Left lobe of liver (tissue), 2 donors: ENCODE measurements around the gene INPP5A. TPM values are rescaled to one million over a fixed set of nuclear protein-coding genes. Genes with fewer than 3 reads are reported as not detected.
"Not testable (repeated sequence)": the region's sequence is repeated elsewhere in the genome, so short reads cannot be mapped to it uniquely, and the experiment has no call there.

Experiments used
- ATAC-seq: fragments of 200-7000 bp; cut with Tn5 transposase; one replicate; pipeline ENCODE4 v1.9.1; 2020; ENCODE audit warnings: mild to moderate bottlenecking, moderate library complexity
- DNase-seq: peaks from one replicate; pipeline ENCODE4 v3.0.0-alpha.2; 2020; ENCODE audit warnings: low spot score
- total RNA-seq: library from RNA; stranded (reverse); gene quantifications from one replicate; pipeline ENCODE4 v1.2.1, GENCODE V29; 2021
- donor health status: DM: no; HTN: no; CAD: no; lungs with moderate emphysema.
- donor health status: DM: no; HTN: yes; CAD: no.

INPP5A gene
- total RNA-seq, 1 donor from 2014 or later: 18.3 TPM

DNA sequence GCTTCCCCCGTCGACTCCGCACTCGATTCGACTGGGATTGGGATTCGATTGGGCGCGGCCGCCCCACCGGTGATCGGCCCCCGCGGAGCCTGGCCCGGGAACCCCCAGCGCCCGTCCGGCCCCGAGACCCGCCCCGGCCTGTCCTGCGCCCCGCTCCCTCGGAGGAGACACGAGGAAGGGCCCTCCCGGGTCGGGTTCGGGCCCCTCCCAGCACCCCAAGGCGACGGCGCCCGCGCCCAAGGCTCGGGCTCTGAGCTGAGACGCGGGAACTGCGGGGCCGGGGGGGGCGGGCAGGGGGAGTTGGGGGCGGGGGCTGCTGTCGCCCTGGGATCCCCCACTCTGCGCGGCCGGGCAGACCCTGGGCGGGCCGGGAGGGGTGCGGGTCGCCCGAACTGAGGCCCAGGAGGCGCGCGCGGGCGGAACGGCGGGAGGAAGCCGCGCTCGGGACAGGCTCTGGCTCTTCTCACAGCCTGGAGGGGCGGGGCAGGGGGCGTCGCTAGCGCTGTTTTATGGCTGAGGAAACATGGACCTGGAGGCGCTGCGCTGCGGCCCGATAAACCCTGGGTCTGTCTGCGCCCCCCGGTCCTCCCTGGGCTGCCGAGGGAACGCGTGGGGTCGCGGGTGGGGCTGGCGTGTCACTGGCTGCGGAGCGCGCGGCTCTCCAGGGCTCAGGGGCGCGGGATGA is 250.1 kb downstream of the INPP5A start:
- DNase-seq (no peak), ATAC-seq (peak; percentile 12)

DNA sequence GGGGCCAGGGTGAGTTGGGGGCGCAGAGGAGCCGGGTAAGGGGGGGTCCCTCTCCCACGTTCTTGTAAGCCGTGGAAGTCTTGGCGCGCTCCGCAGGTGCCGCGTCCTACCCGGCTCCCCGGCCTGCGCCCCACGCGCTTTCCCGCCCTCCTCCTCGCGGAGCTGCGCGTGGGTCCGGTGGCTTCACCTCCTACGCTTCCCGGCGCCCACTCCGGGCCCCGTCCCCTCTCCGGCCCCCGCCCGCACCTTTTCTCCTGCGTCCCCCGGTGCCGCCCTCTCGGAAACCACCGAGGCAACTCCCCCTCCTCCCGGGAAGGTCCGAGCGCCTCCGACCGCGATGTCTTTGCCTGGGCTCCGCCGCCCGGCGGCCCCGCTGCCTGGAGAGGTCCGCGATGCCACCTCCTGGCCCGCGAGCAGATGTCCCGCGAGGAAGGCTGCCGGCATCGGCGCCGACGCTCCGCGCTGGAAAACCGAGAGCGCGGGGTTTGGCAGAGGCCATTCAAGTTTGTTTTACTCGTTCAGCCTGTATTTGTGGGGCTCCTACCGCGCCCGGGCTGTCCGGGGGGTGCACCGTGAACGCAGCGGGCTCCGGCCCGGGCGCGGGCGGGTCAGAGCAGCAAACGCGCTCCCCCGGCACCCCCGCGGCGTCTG is 250.7 kb downstream of the INPP5A start:
- ATAC-seq (peak; percentile 64), DNase-seq (no peak)

DNA sequence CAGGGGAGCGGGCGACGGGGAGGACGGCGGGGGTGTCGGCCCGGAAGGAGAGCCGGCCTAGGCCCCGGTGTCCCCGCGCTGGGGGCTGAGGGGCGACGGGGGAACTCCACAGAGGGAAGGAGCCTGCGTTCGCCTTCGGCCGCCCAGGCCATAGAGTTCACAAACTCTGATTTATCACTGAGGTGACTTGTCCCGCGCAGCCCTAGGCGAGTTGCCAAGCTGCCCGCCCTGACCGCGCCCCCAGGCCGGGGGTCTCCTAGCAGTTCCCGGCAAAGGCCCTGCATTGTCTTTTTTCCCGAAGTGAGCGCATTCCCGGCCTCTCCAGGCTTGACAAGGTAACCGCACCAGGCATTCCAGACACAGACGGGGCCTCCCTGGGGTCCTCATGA is 251.2 kb downstream of the INPP5A start:
- ATAC-seq (no peak), DNase-seq (no peak)

DNA sequence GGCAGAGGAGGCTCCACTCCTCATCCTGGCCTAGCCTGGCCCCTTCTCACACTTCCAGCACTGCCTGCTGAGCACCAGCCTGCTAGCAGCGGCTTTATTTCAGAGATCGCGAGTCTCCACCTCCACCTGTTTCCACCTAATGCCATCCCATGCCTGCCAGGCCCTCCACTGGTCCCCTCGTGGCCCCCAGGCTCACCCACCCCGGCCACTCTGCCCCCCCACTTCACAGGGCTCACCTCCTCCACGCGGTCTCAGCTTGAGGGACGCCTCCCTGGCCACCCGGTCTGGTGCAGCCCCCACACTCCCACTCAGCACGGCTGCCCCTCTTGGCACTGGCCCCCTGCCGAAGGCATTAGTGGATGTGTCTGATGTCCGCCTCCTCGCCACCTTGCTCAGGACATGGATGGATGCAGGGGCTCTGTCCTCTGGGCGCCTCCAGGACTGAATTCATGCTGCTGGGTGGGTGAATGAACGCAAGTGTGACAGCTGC is 252.1 kb downstream of the INPP5A start:
- ATAC-seq (no peak), DNase-seq (no peak)

DNA sequence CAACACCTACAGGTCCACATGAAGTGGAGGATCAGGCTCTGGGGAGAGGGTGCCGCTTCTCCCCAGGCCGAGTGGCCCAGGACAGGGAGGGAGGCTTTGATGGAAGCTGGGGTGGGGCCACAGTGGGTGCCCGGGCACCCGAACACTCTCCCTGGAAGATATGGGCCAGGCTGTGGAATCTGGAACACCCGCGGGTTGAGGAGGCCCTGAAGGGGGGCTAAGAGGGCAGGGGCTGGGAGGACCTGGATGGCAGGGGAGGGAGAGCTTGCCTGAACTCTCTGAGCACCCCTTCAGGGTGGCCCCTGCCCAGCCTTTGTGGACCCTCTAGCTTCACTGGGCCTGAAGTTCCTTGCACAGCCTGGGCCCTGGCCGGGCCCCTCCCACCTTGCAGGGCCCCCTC is 252.9 kb downstream of the INPP5A start:
- ATAC-seq (no peak), DNase-seq (no peak)

DNA sequence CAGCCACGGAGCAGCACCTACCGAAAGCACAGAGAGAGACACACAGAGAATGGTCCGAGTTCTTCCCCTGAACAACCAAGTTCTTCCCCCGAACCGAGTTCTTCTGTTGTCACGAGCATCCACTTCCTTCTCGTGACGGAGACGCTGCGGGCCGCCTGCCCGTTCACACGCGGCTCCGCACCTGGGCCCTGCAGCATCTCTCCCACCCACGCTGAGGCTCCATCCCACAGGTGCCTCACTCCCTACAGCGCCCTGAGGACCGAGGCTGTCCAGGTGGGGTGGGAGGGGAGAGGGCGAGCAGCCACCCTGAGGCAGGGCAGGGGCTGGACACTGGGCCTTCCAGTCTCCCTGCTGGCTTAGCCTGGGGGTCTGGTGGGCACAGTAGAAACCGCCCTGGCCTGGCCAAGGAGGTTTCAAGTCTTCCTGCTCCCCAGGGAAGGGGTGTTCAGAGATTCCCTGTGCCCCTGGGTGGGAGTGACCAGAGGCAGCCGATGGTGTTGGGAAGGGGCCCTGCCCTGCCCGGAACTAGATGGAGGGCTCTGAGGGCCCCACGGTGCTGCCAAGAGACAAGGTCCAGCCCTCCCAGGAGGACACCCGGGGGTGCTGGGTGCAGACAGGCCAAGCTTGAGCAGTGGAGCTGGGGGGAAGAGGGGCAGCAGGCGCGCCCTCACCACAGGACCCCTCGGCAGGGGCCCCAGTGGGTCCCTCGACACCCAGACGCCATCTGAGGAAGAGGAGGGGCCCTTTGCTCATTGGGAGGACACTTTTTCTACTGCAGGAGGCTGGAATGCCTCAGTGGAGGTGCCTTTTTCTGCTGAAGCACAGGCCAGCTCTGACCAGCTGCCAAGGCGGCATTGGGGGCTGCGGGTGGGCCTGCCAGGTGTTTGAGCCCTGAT is 253.6 kb downstream of the INPP5A start:
- DNase-seq (no peak), ATAC-seq (no peak)

DNA sequence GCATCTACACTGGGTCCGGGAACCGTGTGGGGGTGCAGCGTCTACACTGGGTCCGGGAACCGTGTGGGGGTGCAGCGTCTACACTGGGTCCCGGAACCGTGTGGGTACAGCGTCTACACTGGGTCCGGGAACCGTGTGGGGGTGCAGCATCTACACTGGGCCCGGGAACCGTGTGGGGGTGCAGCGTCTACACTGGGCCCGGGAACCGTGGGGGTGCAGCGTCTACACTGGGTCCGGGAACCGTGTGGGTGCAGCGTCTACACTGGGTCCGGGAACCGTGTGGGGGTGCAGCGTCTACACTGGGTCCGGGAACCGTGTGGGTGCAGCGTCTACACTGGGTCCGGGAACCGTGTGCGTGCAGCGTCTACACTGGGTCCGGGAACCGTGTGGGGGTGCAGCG is 254.5 kb downstream of the INPP5A start:
- DNase-seq, ATAC-seq: not testable (repeated sequence)

DNA sequence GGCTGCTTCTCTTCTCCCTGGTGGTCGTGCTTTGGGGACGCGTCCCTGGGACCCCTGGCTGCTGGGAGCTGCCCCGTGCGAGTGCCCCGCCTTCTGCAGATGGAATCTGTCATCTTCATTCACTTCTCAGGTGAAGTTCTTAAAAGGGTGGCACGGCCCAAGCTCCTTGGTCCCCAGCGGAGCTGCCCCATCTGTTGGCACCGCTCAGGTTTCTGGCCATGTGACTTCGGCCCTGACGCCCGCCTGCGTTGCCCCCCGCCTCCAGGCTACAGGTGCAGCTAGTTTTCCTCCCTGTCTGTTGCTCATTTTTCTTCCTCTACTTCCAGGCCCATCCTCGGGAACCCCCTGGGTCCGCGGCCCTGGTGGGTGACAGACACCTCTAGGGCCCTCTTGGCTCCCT is 255.2 kb downstream of the INPP5A start:
- ATAC-seq (no peak), DNase-seq (no peak)

DNA sequence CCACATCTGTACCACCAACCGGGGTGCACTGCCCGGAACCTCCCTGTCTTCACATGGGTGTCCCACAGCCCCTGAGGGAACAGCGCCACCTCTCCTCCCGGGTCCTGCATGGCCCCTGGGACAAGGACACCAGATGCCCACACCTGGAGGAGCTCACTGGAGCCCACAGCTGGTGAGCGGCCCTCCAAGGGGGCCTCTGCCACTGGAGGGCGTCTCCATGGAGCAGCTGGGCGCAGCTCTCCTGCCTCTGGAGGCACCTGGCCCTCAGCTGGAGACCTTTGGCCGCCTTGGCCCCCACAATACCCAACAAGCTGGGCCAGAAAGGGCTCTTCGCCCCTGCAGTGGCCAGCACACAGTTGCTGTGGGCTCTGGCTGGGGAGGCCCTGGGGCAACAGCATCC is 255.6 kb downstream of the INPP5A start:
- ATAC-seq: no peak
- DNase-seq: no peak

DNA sequence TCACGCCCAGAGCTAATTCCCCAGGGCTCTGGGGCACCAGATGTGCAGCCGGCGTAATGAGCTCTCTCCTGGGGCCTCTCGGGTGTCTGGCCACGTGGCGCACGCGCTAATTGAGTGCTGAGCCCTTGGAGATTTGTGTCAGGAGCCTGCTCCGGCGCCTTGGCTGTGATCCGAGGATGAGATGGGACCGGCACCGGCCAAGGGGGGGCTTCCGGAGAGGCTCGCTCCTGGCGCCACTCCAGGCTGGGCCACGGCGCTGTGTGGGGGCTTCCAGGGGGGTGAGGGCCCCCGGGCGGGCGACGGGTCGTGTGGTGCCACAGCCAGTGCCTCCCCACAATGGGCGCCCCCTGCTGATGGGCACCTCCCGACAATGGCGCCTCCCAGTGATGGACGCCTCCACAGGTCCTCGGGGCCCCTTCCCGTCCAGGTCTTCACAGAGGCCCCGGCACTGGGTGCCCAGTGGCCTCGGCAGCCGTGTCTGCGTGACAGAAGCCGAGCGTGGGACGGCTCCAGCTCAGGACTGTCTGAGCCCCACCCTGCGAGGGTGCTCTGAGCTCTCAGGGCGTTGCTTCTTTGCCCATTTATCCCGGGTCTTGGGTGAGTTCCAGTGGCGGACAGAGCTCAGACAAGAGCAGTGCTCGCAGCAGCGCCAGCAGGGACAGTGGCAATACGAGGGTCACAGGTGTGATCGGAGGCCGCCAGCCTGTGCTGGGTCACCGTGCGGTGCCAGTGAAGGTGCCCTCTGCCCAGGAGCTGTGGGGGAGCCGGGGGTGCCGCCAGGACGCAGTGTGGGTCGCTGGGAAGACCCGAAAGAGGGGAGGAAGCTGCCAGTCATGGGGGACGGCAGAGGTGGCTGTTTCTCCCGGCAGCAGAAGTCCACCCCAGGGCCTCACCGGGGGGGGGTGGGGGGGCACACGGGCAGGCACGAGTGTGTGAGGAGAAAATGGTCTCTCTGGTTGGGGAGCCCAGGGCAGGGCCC is 256.6 kb downstream of the INPP5A start:
- DNase-seq: no peak

DNA sequence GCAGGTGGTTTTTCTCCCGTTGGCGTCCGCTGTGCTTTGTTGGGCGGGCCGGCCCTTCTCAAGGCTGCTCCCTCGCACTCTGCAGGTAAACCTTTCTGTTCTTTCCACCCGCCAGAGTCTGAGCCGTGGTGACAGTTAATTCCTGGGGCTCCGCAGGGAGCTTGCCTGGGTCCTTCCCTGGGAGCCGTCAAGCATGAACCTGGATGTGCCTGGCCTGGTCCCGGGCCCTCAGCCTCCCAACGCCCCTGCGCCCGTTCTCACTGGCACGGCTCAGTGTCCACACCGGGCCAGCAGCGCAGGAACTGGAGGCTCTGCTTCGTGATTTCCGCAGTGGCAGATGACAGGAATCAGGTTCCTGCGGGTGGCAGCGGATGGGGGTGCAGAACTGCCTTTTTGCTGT is 259.3 kb downstream of the INPP5A start:
- ATAC-seq (no peak), DNase-seq (no peak)

More for the DNA sequence above, 256.6 kb downstream of the INPP5A start:
- no peak for ATAC-seq

DNA sequence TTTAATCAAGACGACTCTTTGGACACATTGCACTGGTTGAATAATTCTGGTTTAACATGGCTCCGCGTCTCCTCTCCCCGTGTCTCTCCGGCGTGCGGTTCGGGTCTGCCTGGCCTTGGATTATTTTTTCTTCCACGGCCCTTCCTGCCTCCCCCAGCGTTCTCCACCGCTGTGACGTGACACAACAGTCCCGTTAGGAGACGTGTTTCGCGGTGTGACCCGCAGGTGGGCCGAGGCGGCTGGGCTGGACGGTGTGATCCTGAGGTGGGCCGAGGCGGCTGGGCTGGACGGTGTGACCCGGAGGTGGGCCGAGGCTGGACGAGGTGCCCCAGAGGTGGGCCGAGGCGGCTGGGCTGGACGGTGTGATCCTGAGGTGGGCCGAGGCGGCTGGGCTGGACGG is 260.4 kb downstream of the INPP5A start:
- not testable (repeated sequence) for DNase-seq, ATAC-seq

DNA sequence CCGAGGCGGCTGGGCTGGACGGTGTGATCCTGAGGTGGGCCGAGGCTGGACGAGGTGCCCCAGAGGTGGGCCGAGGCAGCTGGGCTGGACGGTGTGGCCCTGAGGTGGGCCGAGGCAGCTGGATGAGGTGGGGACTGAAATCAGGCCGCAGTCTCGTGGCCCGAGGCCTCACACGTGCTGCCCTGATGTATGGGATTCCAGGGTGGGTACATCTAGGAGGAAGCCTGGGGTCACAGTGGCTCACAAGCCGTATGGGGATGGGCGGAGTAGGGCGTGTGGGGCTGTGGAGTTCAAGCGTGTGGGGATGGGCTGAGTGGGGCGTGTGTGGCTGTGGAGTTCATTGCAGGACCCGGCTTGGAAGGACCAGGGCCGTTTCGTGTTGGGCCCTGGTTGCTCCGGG is 260.8 kb downstream of the INPP5A start:
- ATAC-seq: no peak
- DNase-seq: no peak

DNA sequence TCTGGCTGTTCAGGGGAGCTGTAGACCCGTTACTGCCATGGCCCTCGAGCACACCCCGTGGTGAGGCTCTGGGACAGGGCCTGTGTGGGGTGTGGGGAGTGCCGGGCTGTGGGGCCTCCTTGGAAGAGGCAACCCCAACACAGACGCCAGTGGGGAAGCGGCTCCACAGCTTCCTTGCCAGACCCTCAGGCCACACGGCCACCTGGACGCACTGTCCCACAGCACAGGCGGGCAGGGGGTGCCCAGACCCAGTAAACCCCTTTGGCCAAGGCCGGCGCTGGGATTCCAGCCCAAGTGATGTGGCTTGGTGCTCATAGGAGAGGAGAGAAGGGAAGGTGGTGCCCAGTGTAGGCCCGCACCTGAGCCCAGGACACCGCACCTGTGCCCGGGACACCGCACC is 261.3 kb downstream of the INPP5A start:
- ATAC-seq: no peak
- no peak for DNase-seq

DNA sequence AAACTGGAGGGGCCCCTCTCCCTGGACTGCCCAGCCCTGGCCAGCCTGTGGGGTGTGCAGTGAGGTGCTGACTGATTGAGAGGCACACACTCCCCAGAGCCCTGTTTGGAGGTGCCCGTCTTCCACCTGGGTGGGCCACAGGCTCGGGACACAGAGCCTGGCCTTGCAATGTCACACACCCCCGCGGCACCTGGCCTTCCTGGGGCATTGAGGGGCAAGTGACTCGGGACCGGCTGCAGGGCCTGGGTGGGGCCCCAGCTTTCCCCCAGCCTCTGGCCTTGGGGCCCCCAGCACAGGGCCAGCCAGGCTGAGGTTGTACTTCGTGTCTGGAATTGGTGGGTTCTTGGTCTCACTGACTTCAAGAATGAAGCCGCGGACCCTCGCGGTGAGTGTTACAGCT is 262.3 kb downstream of the INPP5A start:
- ATAC-seq (no peak), DNase-seq (no peak)

DNA sequence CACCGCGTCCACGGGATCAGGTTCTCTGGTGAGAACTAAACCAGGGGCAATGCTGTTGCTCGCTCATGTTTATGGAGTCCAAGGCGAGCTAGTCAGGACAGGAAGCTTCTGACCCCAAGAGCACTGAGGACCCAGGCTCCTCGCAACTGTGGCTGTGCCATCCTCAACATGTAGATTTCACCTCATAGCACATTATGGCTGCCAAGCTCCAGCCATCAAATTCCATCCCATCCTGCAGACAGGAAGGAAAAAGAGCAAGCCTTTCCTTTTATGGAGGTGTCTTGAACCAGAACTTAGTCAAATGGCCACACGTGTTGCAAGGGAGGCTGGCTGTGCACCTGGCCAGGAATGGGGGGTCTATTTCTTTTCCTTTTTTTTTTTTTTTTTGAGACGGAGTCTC is 264.5 kb downstream of the INPP5A start:
- no peak for ATAC-seq

DNA sequence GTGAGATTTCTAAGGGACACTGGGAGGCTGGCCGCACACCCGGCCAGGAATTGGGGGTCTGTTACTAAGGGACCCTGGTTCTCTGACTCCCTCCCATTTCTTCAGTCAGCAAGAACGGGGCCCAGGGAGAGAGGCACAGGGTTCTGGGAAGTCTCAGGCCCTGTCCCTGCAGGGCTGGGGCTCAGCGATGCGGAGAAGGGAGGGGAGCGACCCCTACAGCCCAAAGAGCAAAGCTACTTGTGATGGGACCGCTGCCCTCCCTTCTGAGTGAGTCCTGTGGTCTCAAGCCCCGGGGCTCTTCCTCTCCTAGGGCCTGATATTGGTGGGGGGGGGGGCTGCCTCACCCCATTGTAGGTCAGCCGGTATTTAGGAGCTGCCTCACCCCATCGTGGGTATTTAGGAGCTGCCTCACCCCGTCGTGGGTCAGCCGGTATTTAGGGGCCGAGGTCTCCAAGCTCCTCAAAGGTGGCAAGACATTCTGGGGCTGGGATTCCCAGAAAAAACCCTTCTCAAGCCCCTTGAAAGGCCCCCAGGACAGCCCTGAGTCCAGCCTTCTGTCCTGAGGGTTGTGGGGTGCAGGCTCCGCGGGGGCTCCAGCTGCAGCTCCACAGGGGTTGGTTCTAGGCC is 265.2 kb downstream of the INPP5A start:
- ATAC-seq: no peak
- no peak for DNase-seq

More for the DNA sequence above, 264.5 kb downstream of the INPP5A start:
- DNase-seq: no peak

DNA sequence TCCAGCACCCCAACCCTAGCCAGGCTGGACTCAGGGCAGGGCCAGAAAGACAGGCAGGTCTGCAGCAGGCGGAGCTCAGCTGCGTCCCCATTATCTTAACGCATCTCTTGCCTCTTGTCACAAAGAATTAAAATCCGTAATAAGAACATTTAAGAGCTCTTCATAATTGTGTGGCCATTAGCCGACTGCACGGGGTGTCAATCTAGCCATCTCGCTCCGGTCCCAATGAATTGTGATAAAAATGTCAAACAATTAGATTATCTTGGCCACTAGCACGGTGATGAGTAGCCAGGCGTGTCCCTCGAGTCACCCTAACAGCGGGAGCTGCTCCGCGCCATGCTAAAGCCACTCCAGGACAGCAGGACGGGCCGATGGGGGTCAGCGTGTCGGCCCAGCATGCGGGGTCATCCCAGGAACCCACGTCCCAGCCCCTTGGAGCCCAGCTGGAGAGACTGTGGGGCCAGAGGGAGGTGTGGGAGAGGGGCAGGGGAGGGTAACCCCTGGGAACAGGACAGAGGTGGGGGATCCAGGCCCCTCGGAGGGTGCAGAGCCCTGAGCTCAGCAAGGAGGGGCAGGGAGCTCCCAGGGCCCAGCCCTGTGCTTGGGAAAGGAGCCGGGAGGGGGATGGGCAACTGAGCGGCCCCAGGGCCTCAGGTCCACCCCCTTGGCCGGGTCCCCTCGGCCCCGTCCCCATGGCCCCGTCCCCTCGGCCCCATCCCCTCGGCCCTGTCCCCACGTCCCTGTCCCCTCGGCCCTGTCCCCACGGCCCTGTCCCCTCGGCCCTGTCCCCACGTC is 266.0 kb downstream of the INPP5A start:
- ATAC-seq (no peak), DNase-seq (no peak)

DNA sequence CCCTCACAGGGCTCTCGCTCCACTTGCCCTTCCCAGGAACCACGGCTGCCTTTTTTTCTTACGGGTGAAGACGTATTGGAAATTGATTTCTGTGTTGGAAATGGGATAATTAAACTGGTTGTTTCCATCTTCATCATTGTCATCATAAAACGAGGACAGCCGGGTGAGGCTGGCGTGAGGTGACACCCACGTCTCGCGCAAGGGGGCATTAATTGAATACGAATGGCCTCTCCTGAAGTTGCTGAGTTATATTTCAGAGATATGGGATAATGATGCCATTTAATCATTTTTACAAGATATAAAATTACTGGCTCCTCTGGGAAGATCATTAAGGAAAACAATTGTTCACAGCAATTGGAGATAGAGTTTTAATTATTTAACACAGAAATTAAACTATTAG is 266.7 kb downstream of the INPP5A start:
- ATAC-seq: no peak
- no peak for DNase-seq
